Transverse colon (tissue), 4 donors: Measurements from ENCODE around the gene ANKLE1. TPM values are rescaled to one million over a fixed set of nuclear protein-coding genes. Genes with fewer than 3 reads are reported as not detected.

Source experiments
- DNase-seq: peaks from one replicate; pipeline ENCODE4 v3.0.0-alpha.2; 2019
- H3K27ac ChIP-seq, 4 donors: fragments of 200-600 bp; sonication (generic); 2 replicates each; pipeline ENCODE4 v1.5.1; 2016 to 2018; ENCODE audit warnings: inconsistent platforms in 4 of 4
- H3K27me3 ChIP-seq: fragments of 200-600 bp; sonication (generic); 2 replicates; pipeline ENCODE4 v1.5.1; 2017; ENCODE audit warnings: inconsistent platforms
- H3K36me3 ChIP-seq, 4 donors: fragments of 200-600 bp; sonication (generic); 2 replicates each; pipeline ENCODE4 v1.5.1; 2017 to 2019; ENCODE audit warnings: inconsistent platforms in 4 of 4
- H3K4me1 ChIP-seq, 4 donors: fragments of 200-600 bp; sonication (generic); 2 replicates each; pipeline ENCODE4 v1.5.1; 2017 to 2020; ENCODE audit warnings: inconsistent platforms in 4 of 4
- H3K4me3 ChIP-seq, 4 donors: fragments of 200-600 bp; sonication (generic); 1 replicate in 1 of 4; 2 replicates in 3 of 4; pipeline versions ENCODE4 v1.5.1 to v1.6.1; 2017 to 2019; ENCODE audit warnings: inconsistent platforms in 4 of 4
- H3K9me3 ChIP-seq, 2 donors: fragments of 200-600 bp; sonication (generic); 2 replicates each; pipeline ENCODE4 v1.5.1; 2017 to 2019; ENCODE audit warnings: inconsistent platforms in 2 of 2
- CTCF ChIP-seq, 5 experiments: fragments of 200-600 bp in 3 of 5; fragments of 450-650 bp in 2 of 5; sonication (generic) in 3 of 5; IDR thresholded peaks; 1 replicate in 2 of 5; 2 replicates in 3 of 5; pipeline ENCODE4 v1.5.1; 2016 to 2017; ENCODE audit warnings: antibody characterized with exemption in 5 of 5, inconsistent platforms in 3 of 5, mild to moderate bottlenecking in 2 of 5, moderate library complexity in 1 of 5
- EP300 ChIP-seq: sonication (generic); formaldehyde crosslinking; IDR thresholded peaks from one replicate; pipeline ENCODE4 v1.6.1; 2017; ENCODE audit warnings: antibody characterized with exemption, low read depth
- POLR2A ChIP-seq: fragments of 450-650 bp; IDR thresholded peaks from one replicate; pipeline ENCODE4 v1.6.1; 2016; ENCODE audit warnings: antibody characterized with exemption, mild to moderate bottlenecking, moderate library complexity
- POLR2AphosphoS5 ChIP-seq, 3 donors: sonication (generic); formaldehyde crosslinking; IDR thresholded peaks; one replicate each; pipeline ENCODE4 v1.6.1; 2016; ENCODE audit warnings: antibody characterized with exemption in 3 of 3
- WGBS, 2 donors: methylation state at CpG; one replicate each; pipeline ENCODE4 v1.1.5; 2018; ENCODE audit warnings: low coverage in 1 of 2; 5-methylcytosine and 5-hydroxymethylcytosine counted together
- in situ Hi-C, 4 donors: fragments of 200-750 bp; cut with MboI; loops; one replicate each; pipeline versions ENCODE4 v1.15.0 to v1.15.1; 2017; ENCODE audit warnings: low sequenced_read_pairs in 3 of 4, low pct_ligation_motif_present in 1 of 4, low pct_unique_long_range_greater_than_20kb in 1 of 4
- intact Hi-C: fragments of 100-400 bp; cut with DNase I; formaldehyde crosslinking; loops from one replicate; pipeline ENCODE4 v1.15.1; 2023; ENCODE audit warnings: low total_unique reads
- total RNA-seq, 4 donors: library from RNA; depleted of rRNA; stranded (reverse); fragments of >200 nt; gene quantifications; one replicate each; pipeline ENCODE4 v1.1.0, GENCODE V29; 2016

ANKLE1 gene
- total RNA-seq, 4 donors from 2014 or later, result 0.20 to 0.48 TPM; not detected in 2

GRCh38 chr19:17322854-17323253 lies 41.2 kb downstream of the ANKLE1 start:
- in situ Hi-C loops, result no loop called here
- Histone ChIP-seq H3K36me3 (peaks cover 0 to 19% (median 8%) of the 10 kb centered on the region in 4 donors), H3K27ac (no peak overlapping the region), H3K4me1 (peaks cover 4 to 13% (median 7%) of the 10 kb centered on the region in 4 donors), H3K9me3 (no peaks in the 10 kb centered on the region), H3K4me3 (no peak overlapping the region), H3K27me3 (no peaks in the 10 kb centered on the region)
- no peak for DNase-seq
- TF ChIP-seq POLR2AphosphoS5 (IDR thresholded peaks at IDR 0.05), result no peak
- TF ChIP-seq EP300, result no peak
- no peak for TF ChIP-seq CTCF (IDR thresholded peaks at IDR 0.05)
- TF ChIP-seq POLR2A, result no peak
- intact Hi-C loops, result no loop called here
- WGBS, 2 donors, result 78 to 87% methylated on average over 4 to 9 of the region's 10 CpGs

- in situ Hi-C loops (no loop called here), intact Hi-C loops (no loop called here)
- Histone ChIP-seq H3K27ac (peak overlapping the region in 1 of 4 donors; percentile 21), H3K27me3 (no peaks in the 10 kb centered on the region), H3K9me3 (no peaks in the 10 kb centered on the region), H3K4me3 (no peak overlapping the region), H3K36me3 (peaks cover 0 to 19% (median 8%) of the 10 kb centered on the region in 4 donors), H3K4me1 (peaks cover 4 to 16% (median 11%) of the 10 kb centered on the region in 4 donors)
- DNase-seq, result no peak
- no peak for TF ChIP-seq POLR2A
- no peak for TF ChIP-seq POLR2AphosphoS5 (IDR thresholded peaks at IDR 0.05)
- no peak for TF ChIP-seq CTCF (IDR thresholded peaks at IDR 0.05)
- no peak for TF ChIP-seq EP300
- 55% methylated on average over 13 of the region's 56 CpGs; no CpG with 5 or more reads in 1 of the 2 donors for WGBS, 2 donors
These were observed 41.7 kb downstream of the ANKLE1 start for GRCh38 chr19:17323300-17323963.

GRCh38 chr19:17323964-17324332 lies 42.2 kb downstream of the ANKLE1 start:
- H3K9me3 ChIP-seq, result no peaks in the 10 kb centered on the region
- WGBS, 2 donors, result 40% methylated on average over 2 of the region's 7 CpGs; no CpG with 5 or more reads in 1 of the 2 donors
- H3K36me3 ChIP-seq, result peaks cover 0 to 19% (median 8%) of the 10 kb centered on the region in 4 donors
- H3K27ac ChIP-seq, result peak overlapping the region in 1 of 4 donors; percentile 21
- DNase-seq, result no peak
- TF ChIP-seq POLR2A (no peak), CTCF (IDR thresholded peaks at IDR 0.05) (no peak), POLR2AphosphoS5 (IDR thresholded peaks at IDR 0.05) (no peak), EP300 (no peak)
- H3K4me3 ChIP-seq, result no peak overlapping the region
- in situ Hi-C loops, result no loop called here
- peaks cover 7 to 22% (median 16%) of the 10 kb centered on the region in 4 donors for H3K4me1 ChIP-seq
- intact Hi-C loops, result no loop called here
- peaks cover 3% of the 10 kb centered on the region for H3K27me3 ChIP-seq

GRCh38 chr19:17324357-17325114 lies 42.8 kb downstream of the ANKLE1 start:
- Histone ChIP-seq H3K27me3 (peaks cover 9% of the 10 kb centered on the region), H3K4me1 (peaks cover 13 to 27% (median 22%) of the 10 kb centered on the region in 4 donors), H3K27ac (no peak overlapping the region), H3K9me3 (no peaks in the 10 kb centered on the region), H3K36me3 (peaks cover 0 to 13% (median 5%) of the 10 kb centered on the region in 4 donors), H3K4me3 (no peak overlapping the region)
- intact Hi-C loops (no loop called here), in situ Hi-C loops (no loop called here)
- no peak for TF ChIP-seq POLR2AphosphoS5 (IDR thresholded peaks at IDR 0.05)
- no peak for TF ChIP-seq CTCF (IDR thresholded peaks at IDR 0.05)
- no peak for TF ChIP-seq EP300
- TF ChIP-seq POLR2A, result no peak
- DNase-seq, result no peak
- WGBS, 2 donors, result 91% methylated on average over 27 of the region's 28 CpGs; no CpG with 5 or more reads in 1 of the 2 donors
